ENCODE data around the gene TSFM.

GRCh38 chr12:57838594-57839302, 56.2 kb downstream of the TSFM start:
- TF ChIP-seq CTCF (conservative IDR thresholded peaks at IDR 0.05; ENCODE audit: low read length): no peak
- TF ChIP-seq EZH2phosphoT487 (IDR thresholded peaks at IDR 0.05; ENCODE audit: borderline replicate concordance, low read depth, low read length): no peak

Data from OCI-LY7 (cell line).